ENCODE data around the gene CPE.
A peak's percentile ranks its signal among the peaks of the same experiment; 100 is the strongest.

CPE gene

DNA sequence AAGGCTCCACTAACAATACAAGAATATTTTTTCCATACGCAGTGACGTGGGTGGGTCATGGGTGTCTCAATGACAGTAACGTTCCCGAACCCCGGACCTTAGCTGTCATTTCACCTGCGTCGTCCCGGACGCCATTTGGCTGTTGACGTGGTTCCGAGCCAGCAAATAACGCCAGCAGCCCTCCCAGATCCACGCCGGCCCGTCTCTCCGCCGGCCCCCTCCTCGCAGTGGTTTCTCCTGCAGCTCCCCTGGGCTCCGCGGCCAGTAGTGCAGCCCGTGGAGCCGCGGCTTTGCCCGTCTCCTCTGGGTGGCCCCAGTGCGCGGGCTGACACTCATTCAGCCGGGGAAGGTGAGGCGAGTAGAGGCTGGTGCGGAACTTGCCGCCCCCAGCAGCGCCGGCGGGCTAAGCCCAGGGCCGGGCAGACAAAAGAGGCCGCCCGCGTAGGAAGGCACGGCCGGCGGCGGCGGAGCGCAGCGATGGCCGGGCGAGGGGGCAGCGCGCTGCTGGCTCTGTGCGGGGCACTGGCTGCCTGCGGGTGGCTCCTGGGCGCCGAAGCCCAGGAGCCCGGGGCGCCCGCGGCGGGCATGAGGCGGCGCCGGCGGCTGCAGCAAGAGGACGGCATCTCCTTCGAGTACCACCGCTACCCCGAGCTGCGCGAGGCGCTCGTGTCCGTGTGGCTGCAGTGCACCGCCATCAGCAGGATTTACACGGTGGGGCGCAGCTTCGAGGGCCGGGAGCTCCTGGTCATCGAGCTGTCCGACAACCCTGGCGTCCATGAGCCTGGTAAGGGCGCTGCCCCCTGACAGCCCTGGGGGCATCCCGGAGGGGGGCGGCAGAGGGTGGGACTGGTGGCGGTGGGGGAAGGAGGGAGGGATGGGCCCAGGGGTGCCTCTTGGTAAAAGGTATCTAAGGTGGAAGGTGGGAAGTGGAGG, at the start of gene CPE:
Gene CPE (plus strand): TSS at position 264 of the 933 bp plus-strand sequence. CDS start 214 bp downstream, at position 478.
- TF ChIP-seq, protein P1, sequence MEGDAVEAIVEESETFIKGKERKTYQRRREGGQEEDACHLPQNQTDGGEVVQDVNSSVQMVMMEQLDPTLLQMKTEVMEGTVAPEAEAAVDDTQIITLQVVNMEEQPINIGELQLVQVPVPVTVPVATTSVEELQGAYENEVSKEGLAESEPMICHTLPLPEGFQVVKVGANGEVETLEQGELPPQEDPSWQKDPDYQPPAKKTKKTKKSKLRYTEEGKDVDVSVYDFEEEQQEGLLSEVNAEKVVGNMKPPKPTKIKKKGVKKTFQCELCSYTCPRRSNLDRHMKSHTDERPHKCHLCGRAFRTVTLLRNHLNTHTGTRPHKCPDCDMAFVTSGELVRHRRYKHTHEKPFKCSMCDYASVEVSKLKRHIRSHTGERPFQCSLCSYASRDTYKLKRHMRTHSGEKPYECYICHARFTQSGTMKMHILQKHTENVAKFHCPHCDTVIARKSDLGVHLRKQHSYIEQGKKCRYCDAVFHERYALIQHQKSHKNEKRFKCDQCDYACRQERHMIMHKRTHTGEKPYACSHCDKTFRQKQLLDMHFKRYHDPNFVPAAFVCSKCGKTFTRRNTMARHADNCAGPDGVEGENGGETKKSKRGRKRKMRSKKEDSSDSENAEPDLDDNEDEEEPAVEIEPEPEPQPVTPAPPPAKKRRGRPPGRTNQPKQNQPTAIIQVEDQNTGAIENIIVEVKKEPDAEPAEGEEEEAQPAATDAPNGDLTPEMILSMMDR (IDR thresholded peaks at IDR 0.05): peak; percentile 44

DNA sequence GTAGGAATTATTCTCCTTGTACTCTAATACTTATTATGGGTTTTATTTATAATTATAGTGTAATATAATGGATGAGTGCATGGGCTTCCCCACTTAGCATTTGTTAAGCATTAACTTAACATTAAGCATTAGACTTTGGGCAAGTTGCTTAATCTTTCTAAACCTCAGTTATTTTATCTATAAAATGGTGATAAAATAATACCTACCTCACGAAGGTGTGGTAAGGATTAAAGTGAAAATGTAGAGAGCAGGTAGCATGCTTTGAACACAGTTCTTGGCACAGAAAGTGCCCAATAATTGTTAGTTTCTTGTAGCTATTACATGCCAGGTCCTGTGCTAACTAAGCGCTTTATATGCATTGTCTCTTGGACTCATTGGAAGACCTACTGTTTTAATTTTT, 48.7 kb upstream of the CPE start:
- TF ChIP-seq, protein P1 (IDR thresholded peaks at IDR 0.05): no peak

DNA sequence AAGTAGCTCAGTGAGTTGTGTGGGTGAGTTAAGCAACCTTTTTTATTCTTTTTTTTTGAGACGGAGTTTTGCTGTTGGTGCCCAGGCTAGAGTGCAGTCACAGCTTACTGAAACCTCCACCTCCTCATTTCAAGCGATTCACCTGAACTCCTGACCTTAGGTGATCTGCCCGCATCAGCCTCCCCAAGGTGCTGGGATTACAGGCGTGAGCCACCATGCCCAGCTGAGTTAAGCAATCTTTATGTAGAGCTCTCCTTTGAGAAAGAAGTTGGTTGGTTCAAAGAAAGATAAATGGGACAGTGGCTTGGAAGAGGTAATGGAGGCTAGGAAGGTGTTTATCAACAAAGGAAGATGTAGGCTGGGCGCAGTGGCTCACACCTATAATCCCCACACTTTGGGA, 48.1 kb upstream of the CPE start:
- TF ChIP-seq, protein P1 (IDR thresholded peaks at IDR 0.05): no peak

DNA sequence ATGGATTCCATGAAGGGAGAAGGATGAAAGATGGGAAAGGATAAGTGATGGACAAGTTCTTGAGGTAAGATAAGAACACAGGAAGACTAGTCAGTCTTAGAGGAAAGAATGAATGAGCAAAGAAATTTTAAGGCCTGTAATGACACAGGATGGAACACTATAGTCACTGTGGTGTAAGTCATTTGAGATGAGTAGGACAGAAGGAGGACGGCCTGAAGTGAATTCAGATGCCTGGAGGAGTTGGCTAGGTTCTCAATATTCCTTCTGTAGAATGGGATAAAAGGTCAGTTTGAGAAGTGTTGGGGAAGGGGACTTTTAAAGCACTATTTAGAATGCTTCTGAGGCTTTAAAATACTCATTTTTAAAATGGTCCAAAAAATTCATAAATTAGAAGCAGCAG, 47.4 kb upstream of the CPE start:
- TF ChIP-seq, protein P1 (IDR thresholded peaks at IDR 0.05): no peak

DNA sequence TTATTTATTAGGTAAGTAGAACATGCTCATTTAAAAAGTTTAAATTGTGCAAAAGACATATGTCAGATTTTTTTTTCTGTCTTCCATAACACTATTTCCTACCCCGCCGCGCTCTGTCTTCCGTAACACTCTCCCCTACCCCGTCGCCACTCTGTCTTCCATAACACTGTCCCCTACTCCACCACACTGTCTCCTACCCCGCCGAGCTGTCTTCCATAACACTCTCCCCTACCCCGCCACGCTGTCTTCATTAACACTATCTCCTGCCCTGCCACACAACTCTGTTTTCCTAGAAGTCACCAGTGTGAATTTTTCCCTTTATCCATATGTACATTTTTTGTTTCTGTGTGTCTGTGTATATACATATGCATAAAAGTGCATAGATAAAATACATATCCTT, 47.0 kb upstream of the CPE start:
- TF ChIP-seq, protein P1 (IDR thresholded peaks at IDR 0.05): no peak

DNA sequence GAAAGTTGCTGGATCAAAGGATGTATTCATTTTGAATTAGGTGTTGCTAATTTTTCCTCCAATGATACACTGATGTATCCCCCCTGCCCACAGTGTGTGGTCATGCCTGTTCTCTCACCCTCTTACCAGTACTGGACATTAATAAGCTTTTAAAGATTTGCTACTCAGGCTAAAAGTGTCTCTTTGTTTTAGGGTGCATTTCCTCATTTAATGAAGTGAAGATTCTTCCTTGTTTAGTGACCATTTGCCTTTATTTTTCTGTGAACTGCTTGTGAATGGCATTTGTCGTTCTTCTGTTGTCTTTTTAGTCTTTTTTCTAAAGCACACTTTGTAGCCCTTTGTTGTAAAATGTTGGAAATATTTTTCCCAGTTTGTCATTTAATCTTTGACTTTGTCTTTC, 46.3 kb upstream of the CPE start:
- TF ChIP-seq, protein P1 (IDR thresholded peaks at IDR 0.05): no peak

DNA sequence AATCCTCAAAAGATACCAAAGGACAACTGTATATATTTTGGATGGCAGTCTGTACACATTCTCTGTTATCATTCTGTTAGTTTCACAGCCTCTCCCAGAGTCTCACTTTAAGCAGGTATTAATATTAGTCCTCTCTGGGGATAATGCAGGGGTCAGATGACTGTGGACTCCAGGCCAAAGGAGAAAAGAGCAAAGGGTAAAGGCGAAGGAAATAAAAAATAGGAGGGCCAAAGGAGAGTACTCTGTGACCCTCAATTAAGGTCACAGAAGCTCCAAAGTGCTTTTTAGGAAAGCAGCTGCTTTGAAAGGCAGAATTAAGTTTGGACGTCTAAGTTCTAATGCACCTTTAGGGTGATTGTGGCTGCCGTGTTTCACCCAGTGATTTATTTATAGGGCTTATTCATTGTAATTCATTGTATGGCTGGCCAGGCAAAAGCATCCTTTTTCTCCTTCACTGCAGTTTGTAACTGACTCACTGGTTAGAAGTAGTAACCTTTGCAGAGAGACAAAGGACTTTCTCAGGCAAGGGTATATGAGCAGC, 43.6 kb upstream of the CPE start:
- TF ChIP-seq, protein P1 (IDR thresholded peaks at IDR 0.05): no peak
